CD4-positive, alpha-beta T cell (primary cell): ENCODE data around the gene OPCML. TPM values are rescaled to one million over a fixed set of nuclear protein-coding genes. Genes with fewer than 3 reads are reported as not detected.

Experiments
- ATAC-seq: fragments of 200-7000 bp; cut with Tn5 transposase; one replicate; pipeline ENCODE4 v1.10.0; 2022; ENCODE audit warnings: mild to moderate bottlenecking; ENCODE audit not compliant: poor library complexity
- CTCF ChIA-PET: fragments of 350-600 bp; sonication (Branson Sonifier 250); formaldehyde crosslinking; loops from one replicate; lab custom pipeline; 2021; ENCODE audit warnings: antibody characterized with exemption, inconsistent platforms; lab: Charles Lee
- POLR2A ChIA-PET: fragments of 350-600 bp; sonication (Branson Sonifier 250); formaldehyde crosslinking; loops from one replicate; lab custom pipeline; 2021; ENCODE audit warnings: antibody characterized with exemption, inconsistent platforms; lab: Charles Lee
- DNase-seq, 14 experiments: peaks; one replicate each; pipeline ENCODE4 v3.0.0-alpha.2; 2013 to 2020; ENCODE audit warnings: mixed read lengths in 2 of 14
- H3K27ac ChIP-seq, 2 donors: one replicate each; pipeline versions ENCODE4 v1.5.1 to v1.7.0; 2013; ENCODE audit warnings: low read length in 2 of 2, low read depth in 1 of 2, mild to moderate bottlenecking in 1 of 2
- H3K27me3 ChIP-seq, 2 experiments: 1 replicate in 1 of 2; 2 replicates in 1 of 2; pipeline versions ENCODE4 v1.6.1 to v1.7.0; 2013; ENCODE audit warnings: low read length in 2 of 2, control low read depth in 1 of 2, mild to moderate bottlenecking in 1 of 2, moderate library complexity in 1 of 2; ENCODE audit not compliant: insufficient read depth in 2 of 2, control insufficient read depth in 1 of 2
- H3K36me3 ChIP-seq: one replicate; pipeline ENCODE4 v1.6.1; 2013; ENCODE audit warnings: low read length, control low read depth; ENCODE audit not compliant: insufficient read depth
- H3K4me1 ChIP-seq: one replicate; pipeline ENCODE4 v1.6.1; 2013; ENCODE audit warnings: low read length, control low read depth; ENCODE audit not compliant: insufficient read depth
- H3K4me3 ChIP-seq: one replicate; pipeline ENCODE4 v1.5.1; 2013; ENCODE audit warnings: mild to moderate bottlenecking, low read length, moderate library complexity
- H3K9me3 ChIP-seq, 2 experiments: 1 replicate in 1 of 2; 2 replicates in 1 of 2; pipeline versions ENCODE4 v1.6.1 to v1.7.0; 2013; ENCODE audit warnings: low read length in 2 of 2, mild to moderate bottlenecking in 2 of 2, control low read depth in 1 of 2, moderate library complexity in 1 of 2; ENCODE audit not compliant: control insufficient read depth in 1 of 2, insufficient read depth in 1 of 2
- H3K27ac Mint-ChIP-seq: one replicate; pipeline ENCODE4 v1.8.0; 2020; ENCODE audit warnings: mixed read lengths
- H3K27me3 Mint-ChIP-seq: one replicate; pipeline ENCODE4 v1.8.0; 2021; ENCODE audit warnings: mixed read lengths
- H3K36me3 Mint-ChIP-seq: one replicate; pipeline ENCODE4 v1.8.0; 2021; ENCODE audit warnings: low read depth, mixed read lengths
- H3K4me1 Mint-ChIP-seq: one replicate; pipeline ENCODE4 v1.8.0; 2021; ENCODE audit warnings: low read depth, mixed read lengths
- H3K4me3 Mint-ChIP-seq: one replicate; pipeline ENCODE4 v1.8.0; 2020; ENCODE audit warnings: mild to moderate bottlenecking, mixed read lengths
- H3K9me3 Mint-ChIP-seq: one replicate; pipeline ENCODE4 v1.8.0; 2020; ENCODE audit warnings: mixed read lengths
- intact Hi-C, 2 experiments: fragments of 100-400 bp; cut with DNase I in 1 of 2; cut with micrococcal nuclease in 1 of 2; formaldehyde crosslinking; loops; one replicate each; pipeline versions ENCODE4 v1.15.1 to v1.9.0; 2023 to 2025; cut with DNase I, micrococcal nuclease
- total RNA-seq, 174 experiments: library from RNA in 2 of 174; stranded (reverse) in 2 of 174; gene quantifications; one replicate each; pipeline ENCODE4 v1.2.3 and lab custom pipeline; 2021 to 2026
- TF ChIP-seq, protein P1 (sequence below): fragments of 200-600 bp; IDR thresholded peaks from one replicate; pipeline ENCODE4 v1.8.0; 2022; ENCODE audit warnings: antibody characterized with exemption, mild to moderate bottlenecking

Gene OPCML
- total RNA-seq, 2 experiments from 2014 or later = not detected

DNA sequence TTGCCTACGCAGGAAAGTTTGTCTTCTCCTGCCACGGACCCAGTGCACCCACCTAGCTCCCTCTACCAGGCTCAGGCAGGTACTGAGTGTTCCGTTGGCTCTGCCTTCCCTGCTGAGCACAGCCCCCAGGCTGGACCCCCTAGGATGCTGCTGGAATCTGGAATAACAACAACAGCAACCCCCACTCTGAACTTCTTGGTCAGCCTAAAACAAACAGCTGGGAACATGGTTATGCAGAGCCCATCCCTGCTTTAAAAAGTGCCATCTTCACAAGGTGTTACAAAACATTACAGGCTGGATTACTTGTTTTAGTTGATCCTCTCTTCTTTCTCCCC, 1.8 kb downstream of the OPCML start:
- Histone ChIP-seq H3K36me3 (no peaks in the 10 kb centered on the region), H3K27me3 (peaks cover 11 to 41% of the 10 kb centered on the region in 2 experiments), H3K4me3 (no peak overlapping the region), H3K9me3 (peaks cover 0 to 21% of the 10 kb centered on the region in 2 experiments), H3K4me1 (no peaks in the 10 kb centered on the region), H3K27ac (no peak overlapping the region)
- intact Hi-C loops = no loop called here
- H3K27ac Mint-ChIP-seq = no peak overlapping the region
- POLR2A ChIA-PET = no interaction called here
- TF ChIP-seq, protein P1, sequence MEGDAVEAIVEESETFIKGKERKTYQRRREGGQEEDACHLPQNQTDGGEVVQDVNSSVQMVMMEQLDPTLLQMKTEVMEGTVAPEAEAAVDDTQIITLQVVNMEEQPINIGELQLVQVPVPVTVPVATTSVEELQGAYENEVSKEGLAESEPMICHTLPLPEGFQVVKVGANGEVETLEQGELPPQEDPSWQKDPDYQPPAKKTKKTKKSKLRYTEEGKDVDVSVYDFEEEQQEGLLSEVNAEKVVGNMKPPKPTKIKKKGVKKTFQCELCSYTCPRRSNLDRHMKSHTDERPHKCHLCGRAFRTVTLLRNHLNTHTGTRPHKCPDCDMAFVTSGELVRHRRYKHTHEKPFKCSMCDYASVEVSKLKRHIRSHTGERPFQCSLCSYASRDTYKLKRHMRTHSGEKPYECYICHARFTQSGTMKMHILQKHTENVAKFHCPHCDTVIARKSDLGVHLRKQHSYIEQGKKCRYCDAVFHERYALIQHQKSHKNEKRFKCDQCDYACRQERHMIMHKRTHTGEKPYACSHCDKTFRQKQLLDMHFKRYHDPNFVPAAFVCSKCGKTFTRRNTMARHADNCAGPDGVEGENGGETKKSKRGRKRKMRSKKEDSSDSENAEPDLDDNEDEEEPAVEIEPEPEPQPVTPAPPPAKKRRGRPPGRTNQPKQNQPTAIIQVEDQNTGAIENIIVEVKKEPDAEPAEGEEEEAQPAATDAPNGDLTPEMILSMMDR = no peak
- DNase-seq = no peak
- H3K27me3 Mint-ChIP-seq = peaks cover 51% of the 10 kb centered on the region
- H3K9me3 Mint-ChIP-seq = no peaks in the 10 kb centered on the region
- no peaks in the 10 kb centered on the region for H3K4me1 Mint-ChIP-seq
- H3K4me3 Mint-ChIP-seq = no peak overlapping the region
- no peak for ATAC-seq
- no peaks in the 10 kb centered on the region for H3K36me3 Mint-ChIP-seq
- CTCF ChIA-PET = no interaction called here

- CTCF ChIA-PET = no interaction called here
- Histone ChIP-seq H3K36me3 (no peaks in the 10 kb centered on the region), H3K27ac (no peak overlapping the region), H3K4me3 (no peak overlapping the region), H3K4me1 (no peaks in the 10 kb centered on the region), H3K27me3 (peaks cover 10 to 41% of the 10 kb centered on the region in 2 experiments), H3K9me3 (peaks cover 0 to 21% of the 10 kb centered on the region in 2 experiments)
- H3K4me3 Mint-ChIP-seq = no peak overlapping the region
- H3K27me3 Mint-ChIP-seq = peaks cover 51% of the 10 kb centered on the region
- H3K9me3 Mint-ChIP-seq = no peaks in the 10 kb centered on the region
- no peaks in the 10 kb centered on the region for H3K4me1 Mint-ChIP-seq
- no peak overlapping the region for H3K27ac Mint-ChIP-seq
- no peaks in the 10 kb centered on the region for H3K36me3 Mint-ChIP-seq
- DNase-seq (no peak), ATAC-seq (no peak)
- intact Hi-C loops = no loop called here
- TF ChIP-seq, protein P1 = no peak
- POLR2A ChIA-PET = no interaction called here
Measured at GRCh38 chr11:133529807-133530500, 2.3 kb downstream of the OPCML start.

- no peak overlapping the region for H3K27ac ChIP-seq
- H3K27ac Mint-ChIP-seq = no peak overlapping the region
- ATAC-seq (no peak), DNase-seq (no peak)
- peaks cover 38% of the 10 kb centered on the region for H3K27me3 Mint-ChIP-seq
- no peaks in the 10 kb centered on the region for H3K9me3 Mint-ChIP-seq
- intact Hi-C loops = no loop called here
- TF ChIP-seq, protein P1 = no peak
- H3K4me3 ChIP-seq = no peak overlapping the region
- H3K4me3 Mint-ChIP-seq = no peak overlapping the region
- ChIA-PET CTCF (no interaction called here), POLR2A (no interaction called here)
- no peaks in the 10 kb centered on the region for H3K36me3 Mint-ChIP-seq
- H3K4me1 Mint-ChIP-seq = no peaks in the 10 kb centered on the region
- H3K4me1 ChIP-seq = no peaks in the 10 kb centered on the region
- peaks cover 0 to 16% of the 10 kb centered on the region in 2 experiments for H3K9me3 ChIP-seq
- no peaks in the 10 kb centered on the region for H3K36me3 ChIP-seq
- H3K27me3 ChIP-seq = peaks cover 7 to 29% of the 10 kb centered on the region in 2 experiments
Measured at GRCh38 chr11:133526790-133527189, 5.5 kb downstream of the OPCML start.
